Esophagus squamous epithelium (tissue), 5 donors: ENCODE data around the gene DDX51. TPM values are rescaled to one million over a fixed set of nuclear protein-coding genes. Genes with fewer than 3 reads are reported as not detected.

Experiments used
- DNase-seq: peaks from one replicate; lab custom pipeline; 2025; lab: John Stamatoyannopoulos, UW
- H3K27ac ChIP-seq, 4 donors: fragments of 200-600 bp; sonication (generic); one replicate each; pipeline ENCODE4 v1.5.1; 2016 to 2019; ENCODE audit warnings: mild to moderate bottlenecking in 1 of 4
- H3K27me3 ChIP-seq, 4 donors: fragments of 200-600 bp; sonication (generic); 1 replicate in 3 of 4; 2 replicates in 1 of 4; pipeline versions ENCODE4 v1.5.1 to v1.6.0; 2017 to 2021; ENCODE audit warnings: antibody characterized with exemption in 1 of 4
- H3K36me3 ChIP-seq, 3 donors: fragments of 200-600 bp; sonication (generic); one replicate each; pipeline ENCODE4 v1.5.1; 2016 to 2019
- H3K4me1 ChIP-seq, 3 donors: fragments of 200-600 bp; sonication (generic); one replicate each; pipeline ENCODE4 v1.5.1; 2017 to 2019
- H3K4me3 ChIP-seq, 4 donors: fragments of 200-600 bp; sonication (generic); 1 replicate in 3 of 4; 2 replicates in 1 of 4; pipeline ENCODE4 v1.5.1; 2016 to 2019; ENCODE audit warnings: mild to moderate bottlenecking in 2 of 4, moderate library complexity in 1 of 4
- H3K9me3 ChIP-seq, 3 donors: fragments of 200-600 bp; sonication (generic); one replicate each; pipeline ENCODE4 v1.5.1; 2016 to 2019
- CTCF ChIP-seq, 6 experiments: fragments of 450-650 bp in 4 of 6; fragments of 200-600 bp in 2 of 6; sonication (generic) in 2 of 6; IDR thresholded peaks; one replicate each; pipeline ENCODE4 v1.5.1; 2016 to 2019; ENCODE audit warnings: antibody characterized with exemption in 6 of 6, mild to moderate bottlenecking in 4 of 6, moderate library complexity in 4 of 6
- POLR2A ChIP-seq, 4 donors: fragments of 450-650 bp; IDR thresholded peaks; one replicate each; pipeline ENCODE4 v1.6.1; 2017; ENCODE audit warnings: antibody characterized with exemption in 4 of 4, mild to moderate bottlenecking in 4 of 4, moderate library complexity in 3 of 4
- WGBS, 2 donors: methylation state at CpG; one replicate each; pipeline ENCODE4 v1.1.5; 2018; 5-methylcytosine and 5-hydroxymethylcytosine counted together
- intact Hi-C: fragments of 100-400 bp; cut with DNase I; formaldehyde crosslinking; loops from one replicate; pipeline ENCODE4 v1.15.0; 2022
- total RNA-seq, 4 donors: library from RNA; depleted of rRNA; stranded (reverse); fragments of >200 nt; gene quantifications; one replicate each; pipeline ENCODE4 v1.1.0, GENCODE V29; 2016
- donor health status: DM: yes; HTN: yes; CAD: no.

The DDX51 gene
- total RNA-seq, 4 donors from 2014 or later: 8.9 to 15.3 (median 11.0) TPM

GRCh38 chr12:132154341-132154761 lies 10.2 kb upstream of the DDX51 start:
- Histone ChIP-seq H3K4me1 (peaks cover 6 to 9% (median 7%) of the 10 kb centered on the region in 3 donors), H3K27me3 (no peaks in the 10 kb centered on the region), H3K27ac (no peak overlapping the region), H3K36me3 (peaks cover 10 to 27% (median 14%) of the 10 kb centered on the region in 3 donors), H3K4me3 (peak overlapping the region in 3 of 4 donors; percentile 19 to 50 (median 27)), H3K9me3 (no peaks in the 10 kb centered on the region)
- intact Hi-C loops: loop anchor here (10.0 kb wide), 1 partner anchor 250 kb away; no protein-coding TSS in a partner anchor
- TF ChIP-seq POLR2A (IDR thresholded peaks at IDR 0.05) (no peak), CTCF (IDR thresholded peaks at IDR 0.05) (no peak)
- no peak for DNase-seq
- WGBS, 2 donors: 48 to 61% methylated on average over 7 to 9 of the region's 21 CpGs

DNA sequence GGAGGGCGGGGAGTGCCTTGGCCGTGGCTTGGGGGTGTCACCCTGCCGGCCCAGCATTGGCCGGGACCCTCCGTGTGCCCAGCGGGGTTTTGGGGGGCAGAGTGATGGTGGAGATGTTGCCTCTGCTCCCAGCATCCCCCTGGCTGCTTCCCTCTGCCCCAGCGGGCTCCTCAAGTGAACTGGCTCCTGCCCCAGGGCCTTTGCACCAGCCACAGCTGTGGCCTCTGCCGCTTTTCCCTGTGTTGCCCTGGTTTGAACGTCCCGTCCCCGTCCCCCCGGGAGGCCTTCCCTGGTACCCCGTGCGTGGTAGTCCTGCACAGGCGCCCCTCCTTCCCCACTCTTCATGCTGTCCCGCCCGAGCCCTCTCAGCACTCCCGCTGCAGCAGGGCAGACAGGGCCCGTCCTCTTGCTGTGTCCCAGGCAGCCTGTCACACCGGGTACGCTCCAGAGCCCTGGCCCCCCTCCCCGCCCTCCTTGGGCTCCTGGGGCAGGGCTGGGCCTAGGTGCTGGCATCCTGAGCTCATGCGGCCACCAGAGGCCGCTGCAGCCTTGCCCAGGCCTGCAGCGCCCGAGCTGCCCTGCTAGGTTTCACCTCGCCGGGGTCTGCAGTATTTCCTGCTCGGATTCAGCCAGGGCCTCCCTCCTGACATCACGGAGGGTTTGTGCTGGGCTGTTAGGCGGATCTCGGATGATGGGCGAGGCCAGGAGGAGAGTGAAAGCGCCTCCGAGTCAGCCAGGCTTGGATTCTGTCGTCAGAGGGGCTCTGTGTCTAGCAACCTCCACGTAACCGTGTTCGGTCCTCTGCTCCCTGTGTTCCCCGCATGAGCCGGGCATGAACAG lies 9.6 kb upstream of the DDX51 start:
- no peaks in the 10 kb centered on the region for H3K9me3 ChIP-seq
- intact Hi-C loops: loop anchor here (10.0 kb wide), 1 partner anchor 251 kb away; no protein-coding TSS in a partner anchor
- 52 to 75% methylated on average over 4 to 12 of the region's 41 CpGs for WGBS, 2 donors
- H3K4me3 ChIP-seq: peak overlapping the region in 3 of 4 donors; percentile 19 to 50 (median 27)
- no peaks in the 10 kb centered on the region for H3K27me3 ChIP-seq
- no peak overlapping the region for H3K27ac ChIP-seq
- H3K36me3 ChIP-seq: peaks cover 10 to 30% (median 14%) of the 10 kb centered on the region in 3 donors
- no peak for DNase-seq
- TF ChIP-seq CTCF (IDR thresholded peaks at IDR 0.05) (peak; percentile 79 to 92 (median 85)), POLR2A (IDR thresholded peaks at IDR 0.05) (no peak)
- H3K4me1 ChIP-seq: peaks cover 6 to 9% (median 7%) of the 10 kb centered on the region in 3 donors

DNA sequence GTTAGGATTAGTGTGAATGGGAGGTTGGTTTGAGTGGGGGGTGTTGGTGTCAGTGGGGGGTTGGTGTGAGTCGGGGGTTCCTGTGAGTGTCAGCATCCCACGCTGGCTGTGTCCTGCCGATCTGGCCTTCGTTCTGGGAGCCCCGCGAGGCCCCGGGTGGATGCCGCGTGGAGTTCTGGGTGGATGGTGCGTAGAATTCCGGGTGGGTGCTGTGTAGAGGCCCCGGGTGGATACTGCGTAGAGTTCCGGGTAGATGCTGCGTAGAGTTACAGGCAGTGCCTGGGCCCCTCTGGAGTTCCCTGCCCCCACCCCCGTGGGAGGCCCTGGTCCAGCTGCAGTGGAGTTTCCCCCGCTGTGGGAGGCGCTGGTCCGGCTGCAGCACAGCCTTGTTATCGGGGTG lies 8.8 kb upstream of the DDX51 start:
- DNase-seq: no peak

DNA sequence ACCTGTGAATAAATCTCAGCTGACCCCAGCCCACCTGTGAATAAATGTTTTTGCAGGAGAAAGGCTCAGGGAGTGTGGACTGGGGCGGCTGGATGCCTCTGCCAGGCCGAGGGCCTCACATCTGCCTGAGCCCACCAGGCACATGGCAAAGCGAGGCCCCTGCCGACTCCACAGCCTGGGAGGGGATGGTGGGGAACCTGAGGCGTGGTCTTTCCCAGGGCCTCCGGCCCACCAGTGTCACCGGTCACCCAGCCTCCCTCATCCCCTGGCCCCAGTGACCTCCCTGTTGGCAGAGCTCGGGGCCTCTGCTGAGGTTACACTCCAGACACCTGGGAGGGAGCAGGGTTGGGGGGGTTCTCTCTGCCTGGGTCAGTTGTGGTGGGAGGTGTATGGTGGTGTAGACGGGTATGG lies 8.3 kb upstream of the DDX51 start:
- WGBS, 2 donors: 50% methylated on average over 1 of the region's 9 CpGs; no CpG with 5 or more reads in 1 of the 2 donors
- no peak for DNase-seq
- H3K36me3 ChIP-seq: peaks cover 10 to 38% (median 15%) of the 10 kb centered on the region in 3 donors
- H3K27me3 ChIP-seq: no peaks in the 10 kb centered on the region
- peaks cover 6 to 10% (median 7%) of the 10 kb centered on the region in 3 donors for H3K4me1 ChIP-seq
- intact Hi-C loops: loop anchor here (10.0 kb wide), 1 partner anchor 252 kb away; no protein-coding TSS in a partner anchor
- no peak for TF ChIP-seq CTCF (IDR thresholded peaks at IDR 0.05)
- no peak for TF ChIP-seq POLR2A (IDR thresholded peaks at IDR 0.05)
- no peak overlapping the region for H3K4me3 ChIP-seq
- no peaks in the 10 kb centered on the region for H3K9me3 ChIP-seq
- no peak overlapping the region for H3K27ac ChIP-seq

More for the DNA sequence above, 8.8 kb upstream of the DDX51 start:
- H3K9me3 ChIP-seq: no peaks in the 10 kb centered on the region
- H3K27ac ChIP-seq: no peak overlapping the region
- peaks cover 10 to 36% (median 14%) of the 10 kb centered on the region in 3 donors for H3K36me3 ChIP-seq
- no peaks in the 10 kb centered on the region for H3K27me3 ChIP-seq
- intact Hi-C loops: loop anchor here (10.0 kb wide), 1 partner anchor 252 kb away; no protein-coding TSS in a partner anchor
- no peak overlapping the region for H3K4me3 ChIP-seq
- WGBS, 2 donors: 87 to 94% methylated on average over 11 to 16 of the region's 20 CpGs
- no peak for TF ChIP-seq CTCF (IDR thresholded peaks at IDR 0.05)
- TF ChIP-seq POLR2A (IDR thresholded peaks at IDR 0.05): no peak
- peaks cover 6 to 9% (median 7%) of the 10 kb centered on the region in 3 donors for H3K4me1 ChIP-seq
